GM10847 (cell line): Measurements from ENCODE around the gene SHMT2.

Source experiments
- POLR2A ChIP-seq: IDR thresholded peaks from 2 replicates; pipeline ENCODE4 v1.6.1; 2011; ENCODE audit not compliant: insufficient read length; ENCODE audit errors: extremely low read depth

The SHMT2 gene

GRCh38 chr12:57207731-57208630, 21.5 kb upstream of the SHMT2 start:
- TF ChIP-seq POLR2A: no peak

- TF ChIP-seq POLR2A: no peak
Measured at GRCh38 chr12:57208631-57209282, 20.8 kb upstream of the SHMT2 start.

DNA sequence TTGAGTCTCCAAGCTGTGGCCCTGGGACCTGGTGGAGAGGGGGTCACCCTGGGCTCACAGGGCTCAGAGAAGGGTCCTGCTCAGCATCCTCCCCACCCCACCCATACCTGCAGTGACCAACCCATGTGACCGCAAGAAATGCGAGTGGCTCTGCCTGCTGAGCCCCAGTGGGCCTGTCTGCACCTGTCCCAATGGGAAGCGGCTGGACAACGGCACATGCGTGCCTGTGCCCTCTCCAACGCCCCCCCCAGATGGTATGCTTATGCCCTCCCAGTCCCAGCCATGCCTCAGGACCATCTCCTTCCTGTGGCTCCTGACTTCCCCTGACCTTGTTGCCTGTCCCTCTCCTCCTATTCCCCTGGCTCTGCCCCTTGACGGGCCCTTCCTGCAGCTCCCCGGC, 19.6 kb upstream of the SHMT2 start:
- TF ChIP-seq POLR2A: no peak

GRCh38 chr12:57210461-57210860, 19.1 kb upstream of the SHMT2 start:
- TF ChIP-seq POLR2A: no peak

- no peak for TF ChIP-seq POLR2A
Measured at GRCh38 chr12:57210926-57211692, 18.4 kb upstream of the SHMT2 start.

GRCh38 chr12:57211791-57212700, 17.5 kb upstream of the SHMT2 start:
- no peak for TF ChIP-seq POLR2A

- no peak for TF ChIP-seq POLR2A
Measured at GRCh38 chr12:57212701-57213057, 16.8 kb upstream of the SHMT2 start.

DNA sequence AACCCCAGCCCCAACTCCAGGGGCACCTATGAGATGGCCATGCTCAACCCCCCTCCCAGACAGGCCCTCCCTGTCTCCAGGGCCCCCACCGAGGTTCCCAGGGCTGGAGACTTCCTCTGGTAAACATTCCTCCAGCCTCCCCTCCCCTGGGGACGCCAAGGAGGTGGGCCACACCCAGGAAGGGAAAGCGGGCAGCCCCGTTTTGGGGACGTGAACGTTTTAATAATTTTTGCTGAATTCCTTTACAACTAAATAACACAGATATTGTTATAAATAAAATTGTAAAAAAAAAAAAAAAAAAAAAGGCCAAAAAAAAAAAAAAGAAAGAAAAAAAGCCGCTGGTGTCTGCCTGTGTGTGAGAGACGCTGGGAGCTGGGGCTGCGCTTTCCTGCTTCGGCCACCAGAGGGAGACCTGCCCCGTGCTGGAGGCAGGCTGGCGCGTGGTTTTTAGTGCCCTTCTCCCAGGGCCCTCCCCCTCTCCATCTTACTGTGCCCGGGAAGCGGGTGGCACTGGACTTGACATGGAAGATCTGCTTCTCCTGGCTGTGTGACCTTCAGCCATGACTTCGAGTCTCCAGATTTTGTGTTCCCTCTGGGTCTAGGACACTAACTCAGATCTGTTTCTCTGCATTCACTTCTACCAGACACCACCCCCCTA, 16.3 kb upstream of the SHMT2 start:
- TF ChIP-seq POLR2A: no peak

- TF ChIP-seq POLR2A: no peak
Measured at GRCh38 chr12:57213763-57214397, 15.6 kb upstream of the SHMT2 start.

- TF ChIP-seq POLR2A: no peak
Measured at GRCh38 chr12:57214398-57214781, 15.1 kb upstream of the SHMT2 start.

- no peak for TF ChIP-seq POLR2A
Measured at GRCh38 chr12:57215065-57215464, 14.4 kb upstream of the SHMT2 start.

GRCh38 chr12:57215668-57216013, 13.9 kb upstream of the SHMT2 start:
- no peak for TF ChIP-seq POLR2A

GRCh38 chr12:57216014-57216911, 13.2 kb upstream of the SHMT2 start, which contains the start of gene NXPH4:
TSS of gene NXPH4 (plus strand) at chr12:57216794. CDS start at chr12:57216970, 176 bp downstream.
- TF ChIP-seq POLR2A: no peak
